Tibial artery (tissue), 4 donors: ENCODE measurements around the gene KCNE1.

Experiments
- DNase-seq, 2 donors: peaks; one replicate each; pipeline ENCODE4 v3.0.0-alpha.2; 2019
- H3K27ac ChIP-seq, 2 donors: fragments of 200-600 bp; sonication (generic) in 1 of 2; 1 replicate in 1 of 2; 2 replicates in 1 of 2; pipeline ENCODE4 v1.5.1; 2018 to 2019; ENCODE audit warnings: mild to moderate bottlenecking in 1 of 2
- H3K27me3 ChIP-seq, 2 donors: fragments of 200-600 bp; sonication (generic) in 1 of 2; one replicate each; pipeline versions ENCODE4 v1.5.1 to v1.6.0; 2016 to 2019
- H3K36me3 ChIP-seq, 3 donors: fragments of 200-600 bp; sonication (generic) in 2 of 3; one replicate each; pipeline ENCODE4 v1.5.1; 2016 to 2019; ENCODE audit warnings: mild to moderate bottlenecking in 2 of 3
- H3K4me1 ChIP-seq, 4 donors: fragments of 200-600 bp; sonication (generic) in 2 of 4; 1 replicate in 3 of 4; 2 replicates in 1 of 4; pipeline ENCODE4 v1.5.1; 2016 to 2019
- H3K4me3 ChIP-seq, 2 donors: fragments of 200-600 bp; sonication (generic) in 1 of 2; 1 replicate in 1 of 2; 2 replicates in 1 of 2; pipeline ENCODE4 v1.5.1; 2018 to 2019; ENCODE audit warnings: mild to moderate bottlenecking in 2 of 2
- H3K9me3 ChIP-seq, 3 donors: fragments of 200-600 bp; sonication (generic) in 1 of 3; one replicate each; pipeline ENCODE4 v1.5.1; 2016 to 2019
- CTCF ChIP-seq, 2 experiments: fragments of 200-600 bp in 1 of 2; fragments of 450-650 bp in 1 of 2; IDR thresholded peaks; one replicate each; pipeline ENCODE4 v1.5.1; 2017 to 2019; ENCODE audit warnings: antibody characterized with exemption in 2 of 2, mild to moderate bottlenecking in 1 of 2, moderate library complexity in 1 of 2
- intact Hi-C: fragments of 100-400 bp; cut with DNase I; formaldehyde crosslinking; loops from one replicate; pipeline ENCODE4 v1.15.0; 2023; ENCODE audit warnings: low total_unique reads

KCNE1 gene

GRCh38 chr21:34543017-34543416 is 31.0 kb upstream of the KCNE1 start:
- H3K27me3 ChIP-seq, result no peaks in the 10 kb centered on the region
- H3K27ac ChIP-seq, result no peak overlapping the region
- no peak for DNase-seq
- no peaks in the 10 kb centered on the region for H3K36me3 ChIP-seq
- TF ChIP-seq CTCF (IDR thresholded peaks at IDR 0.05), result no peak
- intact Hi-C loops, result no loop called here
- no peaks in the 10 kb centered on the region for H3K9me3 ChIP-seq
- H3K4me1 ChIP-seq, result peaks cover 4 to 21% (median 14%) of the 10 kb centered on the region in 4 donors
- no peak overlapping the region for H3K4me3 ChIP-seq

GRCh38 chr21:34540206-34540605 is 28.2 kb upstream of the KCNE1 start:
- Histone ChIP-seq H3K36me3 (no peaks in the 10 kb centered on the region), H3K27ac (no peak overlapping the region), H3K4me3 (no peak overlapping the region), H3K4me1 (peaks cover 4 to 12% (median 9%) of the 10 kb centered on the region in 4 donors), H3K27me3 (no peaks in the 10 kb centered on the region), H3K9me3 (no peaks in the 10 kb centered on the region)
- intact Hi-C loops, result no loop called here
- no peak for DNase-seq
- no peak for TF ChIP-seq CTCF (IDR thresholded peaks at IDR 0.05)

GRCh38 chr21:34537838-34538237 is 25.8 kb upstream of the KCNE1 start:
- H3K27me3 ChIP-seq, result no peaks in the 10 kb centered on the region
- no peak overlapping the region for H3K27ac ChIP-seq
- DNase-seq, result no peak
- TF ChIP-seq CTCF (IDR thresholded peaks at IDR 0.05), result no peak
- intact Hi-C loops, result no loop called here
- H3K4me3 ChIP-seq, result no peak overlapping the region
- H3K36me3 ChIP-seq, result no peaks in the 10 kb centered on the region
- no peaks in the 10 kb centered on the region for H3K9me3 ChIP-seq
- H3K4me1 ChIP-seq, result peaks cover 0 to 7% (median 2%) of the 10 kb centered on the region in 4 donors

- H3K27ac ChIP-seq, result no peak overlapping the region
- H3K36me3 ChIP-seq, result no peaks in the 10 kb centered on the region
- no peaks in the 10 kb centered on the region for H3K9me3 ChIP-seq
- H3K4me1 ChIP-seq, result peaks cover 0 to 7% (median 2%) of the 10 kb centered on the region in 4 donors
- DNase-seq, result no peak
- intact Hi-C loops, result no loop called here
- no peaks in the 10 kb centered on the region for H3K27me3 ChIP-seq
- no peak for TF ChIP-seq CTCF (IDR thresholded peaks at IDR 0.05)
- no peak overlapping the region for H3K4me3 ChIP-seq
Measured at GRCh38 chr21:34536820-34537219, 24.8 kb upstream of the KCNE1 start.

GRCh38 chr21:34536311-34536710 is 24.3 kb upstream of the KCNE1 start:
- no peak for DNase-seq
- H3K27me3 ChIP-seq, result no peaks in the 10 kb centered on the region
- H3K4me1 ChIP-seq, result peaks cover 0 to 7% (median 2%) of the 10 kb centered on the region in 4 donors
- H3K9me3 ChIP-seq, result no peaks in the 10 kb centered on the region
- intact Hi-C loops, result no loop called here
- no peak for TF ChIP-seq CTCF (IDR thresholded peaks at IDR 0.05)
- H3K27ac ChIP-seq, result no peak overlapping the region
- H3K36me3 ChIP-seq, result no peaks in the 10 kb centered on the region
- H3K4me3 ChIP-seq, result no peak overlapping the region

- H3K36me3 ChIP-seq, result no peaks in the 10 kb centered on the region
- intact Hi-C loops, result no loop called here
- H3K9me3 ChIP-seq, result no peaks in the 10 kb centered on the region
- H3K4me3 ChIP-seq, result no peak overlapping the region
- TF ChIP-seq CTCF (IDR thresholded peaks at IDR 0.05), result no peak
- DNase-seq, result no peak
- no peaks in the 10 kb centered on the region for H3K27me3 ChIP-seq
- peaks cover 0 to 7% (median 2%) of the 10 kb centered on the region in 4 donors for H3K4me1 ChIP-seq
- no peak overlapping the region for H3K27ac ChIP-seq
Measured at GRCh38 chr21:34535886-34536285, 23.9 kb upstream of the KCNE1 start.
